GM21381 (cell line): ENCODE data around the gene XKR3.
"Not testable (repeated sequence)": the region's sequence is repeated elsewhere in the genome, so short reads cannot be mapped to it uniquely, and the experiment has no call there.

Experiments used
- ATAC-seq: cut with Tn5 transposase; IDR thresholded peaks from one replicate; pipeline ENCODE4 v1.9.1; 2021; ENCODE audit warnings: mild to moderate bottlenecking, moderate library complexity; ENCODE audit not compliant: unreplicated experiment

Gene XKR3

DNA sequence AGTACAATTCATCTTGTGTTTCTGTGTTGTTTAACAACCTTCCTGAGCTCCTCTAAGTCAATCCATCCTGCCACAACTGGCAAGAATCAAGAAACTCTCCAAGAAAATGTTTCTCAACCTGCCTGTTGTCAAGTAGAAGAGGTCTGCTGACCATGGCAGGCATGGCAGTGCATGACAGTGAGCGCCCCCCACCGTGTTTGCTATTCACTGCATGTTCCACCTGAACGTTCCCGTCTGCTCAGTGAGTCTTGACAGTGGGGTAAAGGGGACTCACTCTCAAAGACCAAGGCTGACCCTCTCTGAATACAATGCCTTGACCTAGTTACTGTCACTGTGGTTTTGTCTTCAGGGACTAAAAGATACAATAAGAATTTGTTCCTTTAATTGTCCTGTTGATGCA, 75.9 kb downstream of the XKR3 start:
- not testable (repeated sequence) for ATAC-seq

- not testable (repeated sequence) for ATAC-seq
These were observed 76.9 kb downstream of the XKR3 start for GRCh38 chr22:16748160-16748929.

DNA sequence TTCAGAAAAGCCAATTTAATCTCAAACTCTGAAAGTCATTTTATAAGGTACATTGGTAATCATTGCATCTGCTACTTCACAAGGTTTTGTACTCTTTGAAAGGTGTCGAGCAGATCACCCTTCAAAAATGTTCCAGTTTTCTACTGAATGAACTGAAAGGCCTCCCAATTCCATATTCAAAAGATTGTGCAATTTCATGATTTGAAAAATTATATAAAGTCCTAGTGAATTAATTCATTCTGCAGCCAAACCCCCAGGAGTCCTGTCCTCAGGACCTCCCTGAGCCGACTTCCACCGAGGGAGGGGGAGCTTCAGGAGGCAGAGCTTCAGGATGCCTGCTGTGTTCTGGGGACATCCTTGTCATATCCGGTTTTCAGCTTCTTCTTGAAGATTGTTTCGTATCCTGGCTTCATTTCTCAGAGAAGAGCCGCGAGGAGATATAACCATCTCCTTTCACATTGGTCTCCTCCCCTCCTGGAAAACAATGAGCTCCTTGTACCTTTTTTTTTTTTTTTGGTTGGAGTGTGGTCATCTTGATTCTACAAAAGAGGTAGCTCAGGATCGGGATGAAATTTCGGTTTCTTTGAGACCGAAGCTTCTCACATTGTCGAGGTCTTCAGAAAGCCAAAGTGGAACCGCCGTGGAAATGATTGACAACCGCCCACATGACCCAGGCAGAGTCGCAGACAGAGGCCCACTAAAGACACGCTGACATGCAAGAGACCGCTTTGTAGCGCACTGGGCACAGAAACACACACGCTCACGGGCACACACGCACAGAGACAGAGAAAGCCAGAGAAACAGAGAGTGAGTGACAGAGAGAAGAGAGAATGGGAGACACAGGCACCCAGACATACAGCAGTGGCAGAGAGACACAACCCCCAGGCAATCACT, 77.7 kb downstream of the XKR3 start:
- ATAC-seq: not testable (repeated sequence)

DNA sequence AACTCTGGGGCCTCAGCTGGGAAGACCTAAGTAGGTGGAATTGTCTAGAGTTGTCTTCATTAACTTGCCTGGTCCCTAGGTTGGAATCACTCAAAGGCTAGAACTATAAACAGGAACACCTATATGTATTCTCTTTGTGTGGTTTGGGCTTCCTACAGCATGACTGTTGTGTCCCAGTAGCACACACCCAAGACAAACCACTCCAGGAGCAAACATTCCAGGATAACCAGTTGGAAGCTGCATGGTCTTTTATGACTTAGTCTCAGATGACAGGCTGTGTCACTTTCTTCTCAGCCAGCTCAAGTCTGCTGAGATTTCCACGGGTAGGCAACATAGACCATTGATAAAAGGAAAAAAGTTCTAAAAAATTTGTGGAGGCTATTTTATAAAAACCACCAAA, 90.9 kb downstream of the XKR3 start:
- ATAC-seq: not testable (repeated sequence)
